K562 (cell line): ENCODE measurements around the gene TRIM4. TPM values are rescaled to one million over a fixed set of nuclear protein-coding genes. Genes with fewer than 3 reads are reported as not detected.

Experiments used
- COPS2 ChIP-seq: fragments of 450-650 bp; conservative IDR thresholded peaks from 2 replicates; pipeline ENCODE4 v1.6.1; 2016; ENCODE audit warnings: mild to moderate bottlenecking, moderate library complexity
- E2F6 ChIP-seq, 2 experiments: IDR thresholded peaks; 2 replicates each; pipeline ENCODE4 v1.6.1; 2011; ENCODE audit warnings: borderline replicate concordance in 1 of 2, control low read depth in 1 of 2, low read depth in 1 of 2, low read length in 1 of 2, mild to moderate bottlenecking in 1 of 2, mixed read lengths in 1 of 2, moderate library complexity in 1 of 2; ENCODE audit not compliant: insufficient read depth in 1 of 2, insufficient read length in 1 of 2, poor library complexity in 1 of 2, severe bottlenecking in 1 of 2; ENCODE audit errors: extremely low read depth in 1 of 2
- EHMT2 ChIP-seq: fragments of 450-650 bp; IDR thresholded peaks from 2 replicates; pipeline ENCODE4 v1.6.1; 2018; ENCODE audit warnings: antibody characterized with exemption
- GTF2F1 ChIP-seq: IDR thresholded peaks from 2 replicates; pipeline ENCODE4 v1.6.1; 2011; ENCODE audit warnings: low read depth, low read length, improper control_type of control experiment
- KLF13 ChIP-seq: fragments of 450-650 bp; IDR thresholded peaks from 2 replicates; pipeline ENCODE4 v1.6.1; 2016; ENCODE audit warnings: missing genetic modification characterization, low read depth, mild to moderate bottlenecking, missing compliant biosample characterization, moderate library complexity, borderline replicate concordance
- MECOM ChIP-seq: fragments of 250-450 bp; sonication (Bioruptor Pico); IDR thresholded peaks from 2 replicates; pipeline ENCODE4 v1.8.0; 2022; ENCODE audit warnings: inconsistent platforms
- MEF2A ChIP-seq: IDR thresholded peaks from 2 replicates; pipeline ENCODE4 v1.6.1; 2011; ENCODE audit warnings: low read depth, mild to moderate bottlenecking, low read length, moderate library complexity; ENCODE audit not compliant: control insufficient read depth
- MXD1 ChIP-seq: fragments of 250-450 bp; sonication (Bioruptor Pico); IDR thresholded peaks from 2 replicates; pipeline ENCODE4 v1.8.0; 2021; ENCODE audit warnings: borderline replicate concordance, mild to moderate bottlenecking, moderate library complexity; ENCODE audit not compliant: poor library complexity, severe bottlenecking
- MYBL2 ChIP-seq, 2 experiments: fragments of 450-650 bp in 1 of 2; sonication (generic) in 1 of 2; formaldehyde crosslinking in 1 of 2; IDR thresholded peaks; 2 replicates each; pipeline versions ENCODE4 v1.6.1 to v1.8.1; 2017 to 2022; ENCODE audit warnings: borderline replicate concordance in 1 of 2, inconsistent platforms in 1 of 2, low read depth in 1 of 2, mild to moderate bottlenecking in 1 of 2, missing genetic modification reagents in 1 of 2, moderate library complexity in 1 of 2
- RERE ChIP-seq: sonication (generic); formaldehyde crosslinking; IDR thresholded peaks from 2 replicates; pipeline ENCODE4 v1.8.0; 2023; ENCODE audit warnings: missing genetic modification reagents, mild to moderate bottlenecking, borderline replicate concordance
- RFX1 ChIP-seq: fragments of 450-650 bp; IDR thresholded peaks from 2 replicates; pipeline ENCODE4 v1.6.1; 2016; ENCODE audit warnings: mild to moderate bottlenecking, moderate library complexity
- ZFP91 ChIP-seq: sonication (generic); formaldehyde crosslinking; IDR thresholded peaks from 2 replicates; pipeline ENCODE4 v1.8.0; 2022; ENCODE audit warnings: mild to moderate bottlenecking, missing genetic modification reagents
- ZNF561 ChIP-seq: fragments of 450-650 bp; formaldehyde crosslinking; conservative IDR thresholded peaks from 2 replicates; pipeline ENCODE4 v1.4.0; 2020; ENCODE audit warnings: mild to moderate bottlenecking, moderate library complexity
- ZNF75A ChIP-seq: fragments of 450-650 bp; formaldehyde crosslinking; IDR thresholded peaks from 2 replicates; pipeline ENCODE4 v1.4.0; 2020; ENCODE audit warnings: mild to moderate bottlenecking
- polyA plus RNA-seq, 8 experiments: library from polyadenylated mRNA; depleted of rRNA in 4 of 8; stranded (reverse) in 5 of 8; unstranded in 3 of 8; fragments of >200 nt; fragmentation: Nextera tagmentation in 2 of 8; fragmentation: Illumina TruSeq in 1 of 8; extraction: Ambion mirVana in 2 of 8; extraction: Trizol in 1 of 8; gene quantifications; 2 replicates each; pipeline versions ENCODE4 v1.2.1 to v1.2.3, GENCODE V29; 2011 to 2014; ENCODE audit warnings: inconsistent platforms in 1 of 8, missing spikeins in 1 of 8
- total RNA-seq, 7 experiments: library from RNA; depleted of rRNA in 6 of 7; stranded (reverse); fragments of >200 nt in 6 of 7; fragmentation: Illumina TruSeq in 2 of 7; extraction: Trizol in 2 of 7; gene quantifications; 2 replicates each; pipeline versions ENCODE4 v1.2.1 to v1.2.3, GENCODE V29; 2011 to 2021; ENCODE audit warnings: low replicate concordance in 1 of 7

The TRIM4 gene
- total and polyA plus RNA-seq, 9 of the 15 experiments (the other 6 are each of a cell fraction or from before 2014, with no cell fraction given): 6.2 to 28.3 (median 22.4) TPM

- TF ChIP-seq ZNF75A (CRISPR knock-in tag) (no peak), MYBL2 (IDR thresholded peaks at IDR 0.05; ENCODE audit: low read depth) (no peak; the same call in 1 of the 2 replicates), MYBL2 (CRISPR knock-in tag; IDR thresholded peaks at IDR 0.05; ENCODE audit: borderline replicate concordance) (no peak), ZNF561 (no peak), EHMT2 (peak; percentile 81; the same call in 1 of the 2 replicates), MECOM (CRISPR knock-in tag) (peak; percentile 52; the same call in 1 of the 2 replicates), MXD1 (CRISPR knock-in tag) (no peak), KLF13 (tag) (no peak), COPS2 (no peak), E2F6 (IDR thresholded peaks at IDR 0.05; ENCODE audit: borderline replicate concordance in 1 of 2, extremely low read depth in 1 of 2, insufficient read depth in 1 of 2, insufficient read length in 1 of 2, low read depth in 1 of 2, low read length in 1 of 2, poor library complexity in 1 of 2, severe bottlenecking in 1 of 2) (peak; percentile 67 to 75), RFX1 (no peak), MEF2A (no peak), ZFP91 (CRISPR knock-in tag) (0 out of 2 replicates have a peak, but pooled peaks have one; percentile 23), RERE (CRISPR knock-in tag) (0 out of 2 replicates have a peak, but pooled peaks have one; percentile 51), GTF2F1 (peak; percentile 55; the same call in 1 of the 2 replicates)
Observed at GRCh38 chr7:99918959-99919813, at the start of gene TRIM4 (continued).
